Parathyroid adenoma (tissue), 2 donors: ENCODE measurements around the gene SLC35G6.
A peak's percentile ranks its signal among the peaks of the same experiment; 100 is the strongest.

Experiments
- H2AFZ ChIP-seq: fragments of 300-600 bp; sonication (generic); one replicate; pipeline ENCODE4 v1.7.0; 2017; ENCODE audit warnings: antibody characterized with exemption, mild to moderate bottlenecking
- H3K27ac ChIP-seq: fragments of 300-600 bp; sonication (generic); one replicate; pipeline ENCODE4 v1.7.0; 2017
- H3K27me3 ChIP-seq: fragments of 300-600 bp; sonication (generic); one replicate; pipeline ENCODE4 v1.7.0; 2017; ENCODE audit warnings: low read length; ENCODE audit not compliant: control insufficient read depth, insufficient read depth
- H3K36me3 ChIP-seq: fragments of 300-600 bp; sonication (generic); one replicate; pipeline ENCODE4 v1.7.0; 2017; ENCODE audit warnings: low read length; ENCODE audit not compliant: control insufficient read depth, insufficient read depth
- H3K4me1 ChIP-seq: fragments of 300-600 bp; sonication (generic); one replicate; pipeline ENCODE4 v1.7.0; 2017; ENCODE audit warnings: control low read depth
- H3K4me2 ChIP-seq: fragments of 300-600 bp; sonication (generic); one replicate; pipeline ENCODE4 v1.7.0; 2017; ENCODE audit warnings: low read length
- H3K4me3 ChIP-seq: fragments of 300-600 bp; sonication (generic); one replicate; pipeline ENCODE4 v1.7.0; 2017; ENCODE audit warnings: low read depth, low read length
- H3K79me2 ChIP-seq: fragments of 300-600 bp; sonication (generic); one replicate; pipeline ENCODE4 v1.7.0; 2017; ENCODE audit warnings: control low read depth
- H3K9ac ChIP-seq: fragments of 300-600 bp; sonication (generic); one replicate; pipeline ENCODE4 v1.7.0; 2017; ENCODE audit warnings: mild to moderate bottlenecking
- H3K9me3 ChIP-seq: fragments of 300-600 bp; sonication (generic); one replicate; pipeline ENCODE4 v1.7.0; 2017; ENCODE audit warnings: low read length; ENCODE audit not compliant: control insufficient read depth
- CTCF ChIP-seq: fragments of 300-600 bp; sonication (generic); IDR thresholded peaks from one replicate; pipeline ENCODE4 v1.7.0; 2017; ENCODE audit warnings: antibody characterized with exemption, mild to moderate bottlenecking
- donor health status: primary hyperparathyroidism.

Gene SLC35G6

DNA sequence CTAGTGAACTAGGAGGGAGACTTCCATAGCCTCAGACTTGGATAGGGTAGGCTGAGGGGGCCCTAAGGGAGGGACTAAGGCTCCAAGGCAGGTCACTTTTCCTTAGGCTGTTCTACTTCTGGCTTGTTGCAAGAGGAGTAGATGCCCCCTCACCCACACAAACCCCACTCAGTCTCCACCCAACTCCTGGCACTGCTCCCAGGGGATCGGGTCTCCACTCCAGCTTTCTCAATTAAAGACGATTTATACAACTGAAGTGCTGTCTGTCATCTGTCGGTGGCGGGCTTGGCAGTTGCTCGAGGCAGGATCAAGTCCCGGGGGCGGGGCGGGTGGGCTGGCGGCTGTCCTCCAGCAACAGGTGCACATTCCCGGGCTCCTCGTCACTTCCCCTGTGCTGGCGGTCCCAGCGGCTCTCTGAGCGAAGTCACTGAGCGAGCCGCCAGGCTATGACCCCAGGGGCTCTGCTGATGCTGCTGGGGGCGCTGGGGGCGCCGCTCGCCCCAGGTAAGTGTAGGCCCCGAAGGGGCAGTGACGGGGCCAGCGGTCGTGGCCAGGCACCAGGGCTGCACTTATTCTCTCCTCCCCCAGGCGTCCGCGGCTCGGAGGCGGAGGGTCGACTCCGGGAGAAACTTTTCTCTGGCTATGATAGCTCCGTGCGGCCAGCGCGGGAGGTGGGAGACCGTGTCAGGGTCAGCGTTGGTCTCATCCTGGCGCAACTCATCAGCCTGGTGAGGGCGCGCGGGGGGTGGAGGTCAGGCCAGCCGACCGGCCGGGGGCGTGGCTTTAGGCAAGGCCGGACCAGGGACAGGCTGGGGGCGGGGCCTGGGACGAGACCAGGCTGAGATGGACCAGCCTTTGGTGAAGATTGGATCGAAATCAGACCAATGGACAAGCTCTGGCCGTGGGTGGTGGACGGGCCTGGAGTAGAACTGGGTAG lies 36.3 kb upstream of the SLC35G6 start, which contains the start of gene CHRNB1:
Gene CHRNB1 (plus strand): TSS at position 380 of the 937 bp plus-strand sequence. CDS start 67 bp downstream, at position 447.
- peak within 1 kb of the TSS; percentile 3 for H3K27ac ChIP-seq

GRCh38 chr17:7445619-7445968 lies 35.7 kb upstream of the SLC35G6 start:
- no peaks in the 10 kb centered on the region for H3K9me3 ChIP-seq
- H3K4me3 ChIP-seq, result peak overlapping the region; percentile 78
- peaks cover 15% of the 10 kb centered on the region for H3K4me1 ChIP-seq
- TF ChIP-seq CTCF, result no peak
- peak overlapping the region; percentile 87 for H2AFZ ChIP-seq
- no peak overlapping the region for H3K9ac ChIP-seq
- peak overlapping the region; percentile 3 for H3K27ac ChIP-seq
- H3K36me3 ChIP-seq, result no peaks in the 10 kb centered on the region
- H3K4me2 ChIP-seq, result peak overlapping the region; percentile 92
- no peaks in the 10 kb centered on the region for H3K27me3 ChIP-seq
- H3K79me2 ChIP-seq, result no peaks in the 10 kb centered on the region

More for the DNA sequence above, 36.3 kb upstream of the SLC35G6 start, which contains the start of gene CHRNB1:
- peak; percentile 17 for TF ChIP-seq CTCF
- H3K79me2 ChIP-seq, result no peaks in the 10 kb centered on the region
- H3K9me3 ChIP-seq, result no peaks in the 10 kb centered on the region
- H3K27me3 ChIP-seq, result no peaks in the 10 kb centered on the region
- H3K4me1 ChIP-seq, result peaks cover 12% of the 10 kb centered on the region
- H3K4me2 ChIP-seq, result peak within 1 kb of the TSS; percentile 92
- peak within 1 kb of the TSS; percentile 78 for H3K4me3 ChIP-seq
- peak within 1 kb of the TSS; percentile 87 for H2AFZ ChIP-seq
- no peak within 1 kb of the TSS for H3K9ac ChIP-seq
- H3K36me3 ChIP-seq, result no peaks in the 10 kb centered on the region

GRCh38 chr17:7448461-7448860 lies 32.8 kb upstream of the SLC35G6 start:
- no peak overlapping the region for H3K9ac ChIP-seq
- no peaks in the 10 kb centered on the region for H3K27me3 ChIP-seq
- peaks cover 12% of the 10 kb centered on the region for H3K4me1 ChIP-seq
- H3K4me3 ChIP-seq, result no peak overlapping the region
- no peak overlapping the region for H2AFZ ChIP-seq
- no peaks in the 10 kb centered on the region for H3K79me2 ChIP-seq
- TF ChIP-seq CTCF, result no peak
- H3K9me3 ChIP-seq, result no peaks in the 10 kb centered on the region
- H3K4me2 ChIP-seq, result no peak overlapping the region
- no peak overlapping the region for H3K27ac ChIP-seq
- H3K36me3 ChIP-seq, result no peaks in the 10 kb centered on the region

- H3K79me2 ChIP-seq, result peaks cover 26% of the 10 kb centered on the region
- no peak overlapping the region for H3K9ac ChIP-seq
- H3K4me2 ChIP-seq, result no peak overlapping the region
- H3K27me3 ChIP-seq, result no peaks in the 10 kb centered on the region
- peak overlapping the region; percentile 33 for H3K27ac ChIP-seq
- no peak for TF ChIP-seq CTCF
- H3K4me1 ChIP-seq, result no peaks in the 10 kb centered on the region
- no peak overlapping the region for H2AFZ ChIP-seq
- H3K4me3 ChIP-seq, result no peak overlapping the region
- no peaks in the 10 kb centered on the region for H3K36me3 ChIP-seq
- H3K9me3 ChIP-seq, result no peaks in the 10 kb centered on the region
Observed at GRCh38 chr17:7459961-7460545, 21.2 kb upstream of the SLC35G6 start.
